HepG2 (cell line): Measurements from ENCODE around the gene GAL3ST1. TPM values are rescaled to one million over a fixed set of nuclear protein-coding genes. Genes with fewer than 3 reads are reported as not detected.
A peak's percentile ranks its signal among the peaks of the same experiment; 100 is the strongest.

Experiments used
- CHCHD3 ChIP-seq: sonication (generic); formaldehyde crosslinking; IDR thresholded peaks from 2 replicates; pipeline ENCODE4 v1.8.0; 2022; ENCODE audit warnings: mild to moderate bottlenecking, missing genetic modification reagents, moderate library complexity
- HNF1B ChIP-seq: sonication (generic); formaldehyde crosslinking; IDR thresholded peaks from 2 replicates; pipeline ENCODE4 v1.5.1; 2020; ENCODE audit warnings: mild to moderate bottlenecking, moderate library complexity, missing genetic modification reagents
- KAT2B ChIP-seq: fragments of 150-350 bp; IDR thresholded peaks from 2 replicates; pipeline ENCODE4 v1.6.1; 2014; ENCODE audit warnings: low read depth, low read length, borderline replicate concordance
- KDM6A ChIP-seq: IDR thresholded peaks from 2 replicates; pipeline ENCODE4 v1.6.1; 2016; ENCODE audit warnings: low read depth
- MAFF ChIP-seq: IDR thresholded peaks from 2 replicates; pipeline ENCODE4 v1.6.1; 2011; ENCODE audit warnings: low read depth, low read length, improper control_type of control experiment
- MATR3 ChIP-seq: sonication (generic); formaldehyde crosslinking; IDR thresholded peaks from 2 replicates; pipeline ENCODE4 v1.4.0; 2020; ENCODE audit warnings: missing genetic modification reagents
- MLLT10 ChIP-seq: sonication (generic); formaldehyde crosslinking; IDR thresholded peaks from 2 replicates; pipeline ENCODE4 v1.4.0; 2020; ENCODE audit warnings: missing genetic modification reagents
- PTBP1 ChIP-seq: fragments of 200-400 bp; formaldehyde crosslinking; IDR thresholded peaks from 2 replicates; pipeline ENCODE4 v1.6.1; 2018; ENCODE audit warnings: low read length, low read depth; ENCODE audit not compliant: poor library complexity, severe bottlenecking
- ZNF792 ChIP-seq: IDR thresholded peaks from 2 replicates; pipeline ENCODE4 v1.6.1; 2016
- polyA plus RNA-seq, 8 experiments: library from polyadenylated mRNA; depleted of rRNA in 3 of 8; stranded (reverse) in 7 of 8; unstranded in 1 of 8; fragments of >200 nt; fragmentation: Illumina TruSeq in 4 of 8; extraction: Trizol in 4 of 8; gene quantifications; 2 replicates each; pipeline versions ENCODE4 v1.2.1 to v1.2.3, GENCODE V29; 2011 to 2016; ENCODE audit warnings: low read depth in 4 of 8, missing spikeins in 1 of 8, mixed read lengths in 1 of 8; ENCODE audit not compliant: insufficient read depth in 1 of 8
- total RNA-seq, 5 experiments: library from RNA; depleted of rRNA; stranded (reverse); fragments of >200 nt; fragmentation: Illumina TruSeq; extraction: Trizol; gene quantifications; 2 replicates each; pipeline ENCODE4 v1.2.3, GENCODE V29; 2016; ENCODE audit warnings: low read depth in 1 of 5
- TF ChIP-seq, protein P1 (sequence below): sonication (generic); formaldehyde crosslinking; conservative IDR thresholded peaks from 2 replicates; pipeline ENCODE4 v1.4.0; 2020; ENCODE audit warnings: mild to moderate bottlenecking, missing genetic modification reagents, moderate library complexity
- TF ChIP-seq, protein P2 (sequence below): sonication (generic); formaldehyde crosslinking; IDR thresholded peaks from 2 replicates; pipeline ENCODE4 v1.5.0; 2020; ENCODE audit warnings: mild to moderate bottlenecking, missing genetic modification reagents, moderate library complexity
- TF ChIP-seq, protein P3 (sequence below): IDR thresholded peaks from 2 replicates; pipeline ENCODE4 v1.6.1; 2016; ENCODE audit warnings: missing compliant biosample characterization, missing genetic modification reagents, borderline replicate concordance
- TF ChIP-seq, protein P4 (sequence below): sonication (generic); formaldehyde crosslinking; IDR thresholded peaks from 2 replicates; pipeline ENCODE4 v1.4.0; 2020; ENCODE audit warnings: missing genetic modification reagents, borderline replicate concordance

Gene GAL3ST1
- total and polyA plus RNA-seq, 2 of the 13 experiments (the other 11 are each of a cell fraction or from before 2014, with no cell fraction given): 4.4 to 14.7 TPM

- TF ChIP-seq, protein P1, sequence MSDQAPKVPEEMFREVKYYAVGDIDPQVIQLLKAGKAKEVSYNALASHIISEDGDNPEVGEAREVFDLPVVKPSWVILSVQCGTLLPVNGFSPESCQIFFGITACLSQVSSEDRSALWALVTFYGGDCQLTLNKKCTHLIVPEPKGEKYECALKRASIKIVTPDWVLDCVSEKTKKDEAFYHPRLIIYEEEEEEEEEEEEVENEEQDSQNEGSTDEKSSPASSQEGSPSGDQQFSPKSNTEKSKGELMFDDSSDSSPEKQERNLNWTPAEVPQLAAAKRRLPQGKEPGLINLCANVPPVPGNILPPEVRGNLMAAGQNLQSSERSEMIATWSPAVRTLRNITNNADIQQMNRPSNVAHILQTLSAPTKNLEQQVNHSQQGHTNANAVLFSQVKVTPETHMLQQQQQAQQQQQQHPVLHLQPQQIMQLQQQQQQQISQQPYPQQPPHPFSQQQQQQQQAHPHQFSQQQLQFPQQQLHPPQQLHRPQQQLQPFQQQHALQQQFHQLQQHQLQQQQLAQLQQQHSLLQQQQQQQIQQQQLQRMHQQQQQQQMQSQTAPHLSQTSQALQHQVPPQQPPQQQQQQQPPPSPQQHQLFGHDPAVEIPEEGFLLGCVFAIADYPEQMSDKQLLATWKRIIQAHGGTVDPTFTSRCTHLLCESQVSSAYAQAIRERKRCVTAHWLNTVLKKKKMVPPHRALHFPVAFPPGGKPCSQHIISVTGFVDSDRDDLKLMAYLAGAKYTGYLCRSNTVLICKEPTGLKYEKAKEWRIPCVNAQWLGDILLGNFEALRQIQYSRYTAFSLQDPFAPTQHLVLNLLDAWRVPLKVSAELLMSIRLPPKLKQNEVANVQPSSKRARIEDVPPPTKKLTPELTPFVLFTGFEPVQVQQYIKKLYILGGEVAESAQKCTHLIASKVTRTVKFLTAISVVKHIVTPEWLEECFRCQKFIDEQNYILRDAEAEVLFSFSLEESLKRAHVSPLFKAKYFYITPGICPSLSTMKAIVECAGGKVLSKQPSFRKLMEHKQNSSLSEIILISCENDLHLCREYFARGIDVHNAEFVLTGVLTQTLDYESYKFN (CRISPR knock-in tag): 0 out of 2 replicates have a peak, but pooled peaks have one; percentile 23
- TF ChIP-seq ZNF792 (no peak), HNF1B (CRISPR knock-in tag) (0 out of 2 replicates have a peak, but pooled peaks have one; percentile 52), MLLT10 (no peak), MAFF (no peak), CHCHD3 (CRISPR knock-in tag) (no peak), KAT2B (no peak), PTBP1 (no peak), MATR3 (CRISPR knock-in tag) (no peak), KDM6A (CRISPR knock-in tag) (no peak)
- TF ChIP-seq, protein P2, sequence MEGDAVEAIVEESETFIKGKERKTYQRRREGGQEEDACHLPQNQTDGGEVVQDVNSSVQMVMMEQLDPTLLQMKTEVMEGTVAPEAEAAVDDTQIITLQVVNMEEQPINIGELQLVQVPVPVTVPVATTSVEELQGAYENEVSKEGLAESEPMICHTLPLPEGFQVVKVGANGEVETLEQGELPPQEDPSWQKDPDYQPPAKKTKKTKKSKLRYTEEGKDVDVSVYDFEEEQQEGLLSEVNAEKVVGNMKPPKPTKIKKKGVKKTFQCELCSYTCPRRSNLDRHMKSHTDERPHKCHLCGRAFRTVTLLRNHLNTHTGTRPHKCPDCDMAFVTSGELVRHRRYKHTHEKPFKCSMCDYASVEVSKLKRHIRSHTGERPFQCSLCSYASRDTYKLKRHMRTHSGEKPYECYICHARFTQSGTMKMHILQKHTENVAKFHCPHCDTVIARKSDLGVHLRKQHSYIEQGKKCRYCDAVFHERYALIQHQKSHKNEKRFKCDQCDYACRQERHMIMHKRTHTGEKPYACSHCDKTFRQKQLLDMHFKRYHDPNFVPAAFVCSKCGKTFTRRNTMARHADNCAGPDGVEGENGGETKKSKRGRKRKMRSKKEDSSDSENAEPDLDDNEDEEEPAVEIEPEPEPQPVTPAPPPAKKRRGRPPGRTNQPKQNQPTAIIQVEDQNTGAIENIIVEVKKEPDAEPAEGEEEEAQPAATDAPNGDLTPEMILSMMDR (CRISPR knock-in tag): no peak
- TF ChIP-seq, protein P3, sequence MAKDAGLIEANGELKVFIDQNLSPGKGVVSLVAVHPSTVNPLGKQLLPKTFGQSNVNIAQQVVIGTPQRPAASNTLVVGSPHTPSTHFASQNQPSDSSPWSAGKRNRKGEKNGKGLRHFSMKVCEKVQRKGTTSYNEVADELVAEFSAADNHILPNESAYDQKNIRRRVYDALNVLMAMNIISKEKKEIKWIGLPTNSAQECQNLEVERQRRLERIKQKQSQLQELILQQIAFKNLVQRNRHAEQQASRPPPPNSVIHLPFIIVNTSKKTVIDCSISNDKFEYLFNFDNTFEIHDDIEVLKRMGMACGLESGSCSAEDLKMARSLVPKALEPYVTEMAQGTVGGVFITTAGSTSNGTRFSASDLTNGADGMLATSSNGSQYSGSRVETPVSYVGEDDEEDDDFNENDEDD (CRISPR knock-in tag): no peak
- TF ChIP-seq, protein P4, sequence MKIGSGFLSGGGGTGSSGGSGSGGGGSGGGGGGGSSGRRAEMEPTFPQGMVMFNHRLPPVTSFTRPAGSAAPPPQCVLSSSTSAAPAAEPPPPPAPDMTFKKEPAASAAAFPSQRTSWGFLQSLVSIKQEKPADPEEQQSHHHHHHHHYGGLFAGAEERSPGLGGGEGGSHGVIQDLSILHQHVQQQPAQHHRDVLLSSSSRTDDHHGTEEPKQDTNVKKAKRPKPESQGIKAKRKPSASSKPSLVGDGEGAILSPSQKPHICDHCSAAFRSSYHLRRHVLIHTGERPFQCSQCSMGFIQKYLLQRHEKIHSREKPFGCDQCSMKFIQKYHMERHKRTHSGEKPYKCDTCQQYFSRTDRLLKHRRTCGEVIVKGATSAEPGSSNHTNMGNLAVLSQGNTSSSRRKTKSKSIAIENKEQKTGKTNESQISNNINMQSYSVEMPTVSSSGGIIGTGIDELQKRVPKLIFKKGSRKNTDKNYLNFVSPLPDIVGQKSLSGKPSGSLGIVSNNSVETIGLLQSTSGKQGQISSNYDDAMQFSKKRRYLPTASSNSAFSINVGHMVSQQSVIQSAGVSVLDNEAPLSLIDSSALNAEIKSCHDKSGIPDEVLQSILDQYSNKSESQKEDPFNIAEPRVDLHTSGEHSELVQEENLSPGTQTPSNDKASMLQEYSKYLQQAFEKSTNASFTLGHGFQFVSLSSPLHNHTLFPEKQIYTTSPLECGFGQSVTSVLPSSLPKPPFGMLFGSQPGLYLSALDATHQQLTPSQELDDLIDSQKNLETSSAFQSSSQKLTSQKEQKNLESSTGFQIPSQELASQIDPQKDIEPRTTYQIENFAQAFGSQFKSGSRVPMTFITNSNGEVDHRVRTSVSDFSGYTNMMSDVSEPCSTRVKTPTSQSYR (CRISPR knock-in tag): no peak
Observed at GRCh38 chr22:30572840-30573593, 1.4 kb downstream of the GAL3ST1 start (continued).
